WTC11 (cell line): ENCODE results near the gene GRIN3B. TPM values are rescaled to one million over a fixed set of nuclear protein-coding genes. Genes with fewer than 3 reads are reported as not detected.

Experiments
- ATAC-seq: fragments of 200-7000 bp; cut with Tn5 transposase; 2 replicates; pipeline ENCODE4 v1.10.0; 2021; ENCODE audit warnings: mild to moderate bottlenecking, moderate library complexity
- CTCF ChIA-PET: fragments of 300-600 bp; sonication (Branson Sonifier 250); formaldehyde crosslinking; loops from one replicate; lab custom pipeline; 2021; ENCODE audit warnings: antibody characterized with exemption; lab: Charles Lee
- POLR2A ChIA-PET: fragments of 350-600 bp; sonication (Branson Sonifier 250); formaldehyde crosslinking; loops from one replicate; lab custom pipeline; 2021; ENCODE audit warnings: antibody characterized with exemption; lab: Charles Lee
- DNase-seq: peaks from one replicate; pipeline ENCODE4 v3.0.0; 2021; ENCODE audit warnings: low spot score
- H3K27ac Mint-ChIP-seq: 2 replicates; pipeline ENCODE4 v1.8.0; 2021; ENCODE audit warnings: mixed read lengths
- H3K27me3 Mint-ChIP-seq: 2 replicates; pipeline ENCODE4 v1.8.0; 2021; ENCODE audit warnings: low read depth, mild to moderate bottlenecking, moderate library complexity, mixed read lengths
- H3K36me3 Mint-ChIP-seq: 2 replicates; pipeline ENCODE4 v1.8.0; 2021; ENCODE audit warnings: mixed read lengths
- H3K4me1 Mint-ChIP-seq: 2 replicates; pipeline ENCODE4 v1.8.0; 2022; ENCODE audit warnings: mixed read lengths
- H3K4me3 Mint-ChIP-seq: 2 replicates; pipeline ENCODE4 v1.8.0; 2021; ENCODE audit warnings: mild to moderate bottlenecking, moderate library complexity, mixed read lengths
- H3K9me3 Mint-ChIP-seq: 2 replicates; pipeline ENCODE4 v1.8.0; 2021; ENCODE audit warnings: mixed read lengths
- ATF6 ChIP-seq: sonication (generic); formaldehyde crosslinking; IDR thresholded peaks from 2 replicates; pipeline ENCODE4 v1.8.1; 2023; ENCODE audit warnings: mild to moderate bottlenecking, missing genetic modification reagents
- CBFB ChIP-seq: sonication (generic); formaldehyde crosslinking; IDR thresholded peaks from 2 replicates; pipeline ENCODE4 v1.8.1; 2022; ENCODE audit warnings: mild to moderate bottlenecking, low read depth, missing genetic modification reagents
- CDX4 ChIP-seq: fragments of 250-450 bp; sonication (Bioruptor Pico); IDR thresholded peaks from 2 replicates; pipeline ENCODE4 v1.9.0; 2021; ENCODE audit warnings: moderate library complexity, mild to moderate bottlenecking, inconsistent platforms, borderline replicate concordance
- EMX1 ChIP-seq: fragments of 250-450 bp; sonication (Bioruptor Pico); IDR thresholded peaks from 2 replicates; pipeline ENCODE4 v1.8.0; 2021; ENCODE audit warnings: mild to moderate bottlenecking
- ERG ChIP-seq: fragments of 250-450 bp; sonication (Bioruptor Pico); IDR thresholded peaks from 2 replicates; pipeline ENCODE4 v1.8.0; 2021; ENCODE audit warnings: mild to moderate bottlenecking
- KAT7 ChIP-seq: sonication (generic); formaldehyde crosslinking; IDR thresholded peaks from 2 replicates; pipeline ENCODE4 v1.8.1; 2023; ENCODE audit warnings: missing genetic modification reagents, mild to moderate bottlenecking, borderline replicate concordance
- MLX ChIP-seq: sonication (generic); formaldehyde crosslinking; IDR thresholded peaks from 2 replicates; pipeline ENCODE4 v1.8.1; 2023; ENCODE audit warnings: mild to moderate bottlenecking, missing genetic modification reagents, moderate library complexity
- NFATC4 ChIP-seq: fragments of 250-450 bp; sonication (Bioruptor Pico); IDR thresholded peaks from 2 replicates; pipeline ENCODE4 v1.9.0; 2021; ENCODE audit warnings: mild to moderate bottlenecking
- NFE2L1 ChIP-seq: sonication (generic); formaldehyde crosslinking; IDR thresholded peaks from 2 replicates; pipeline ENCODE4 v1.8.1; 2023; ENCODE audit warnings: missing genetic modification reagents
- PRDM15 ChIP-seq: sonication (generic); formaldehyde crosslinking; IDR thresholded peaks from 2 replicates; pipeline ENCODE4 v1.8.0; 2022; ENCODE audit warnings: missing genetic modification reagents
- PREB ChIP-seq: sonication (generic); formaldehyde crosslinking; IDR thresholded peaks from 2 replicates; pipeline ENCODE4 v1.8.1; 2022; ENCODE audit warnings: mild to moderate bottlenecking, missing genetic modification reagents, moderate library complexity, borderline replicate concordance
- RORB ChIP-seq: fragments of 250-450 bp; sonication (Bioruptor Pico); IDR thresholded peaks from 2 replicates; pipeline ENCODE4 v1.9.0; 2021; ENCODE audit warnings: mild to moderate bottlenecking
- SP1 ChIP-seq: sonication (generic); formaldehyde crosslinking; conservative IDR thresholded peaks from 2 replicates; pipeline ENCODE4 v1.8.1; 2022; ENCODE audit warnings: missing genetic modification reagents
- TP53 ChIP-seq: sonication (generic); formaldehyde crosslinking; IDR thresholded peaks from 2 replicates; pipeline ENCODE4 v1.8.1; 2023; ENCODE audit warnings: mild to moderate bottlenecking, missing genetic modification reagents
- USF1 ChIP-seq: sonication (generic); formaldehyde crosslinking; IDR thresholded peaks from 2 replicates; pipeline ENCODE4 v1.8.0; 2022; ENCODE audit warnings: mild to moderate bottlenecking, missing genetic modification reagents
- ZBTB43 ChIP-seq: sonication (generic); formaldehyde crosslinking; IDR thresholded peaks from 2 replicates; pipeline ENCODE4 v1.8.1; 2023; ENCODE audit warnings: mild to moderate bottlenecking, missing genetic modification reagents
- ZNF396 ChIP-seq: fragments of 250-450 bp; sonication (Bioruptor Pico); IDR thresholded peaks from 2 replicates; pipeline ENCODE4 v1.8.0; 2021; ENCODE audit warnings: mild to moderate bottlenecking, moderate library complexity, borderline replicate concordance
- ZNF671 ChIP-seq: fragments of 250-450 bp; sonication (Bioruptor Pico); IDR thresholded peaks from 2 replicates; pipeline ENCODE4 v1.8.0; 2021; ENCODE audit warnings: mild to moderate bottlenecking
- total RNA-seq: library from RNA; stranded (reverse); gene quantifications from 3 replicates; pipeline ENCODE4 v1.2.3, GENCODE V29; 2021

Gene GRIN3B
- total RNA-seq, 1 experiment from 2014 or later = 1.9 TPM

- ATAC-seq = no peak
- DNase-seq = no peak
- TF ChIP-seq KAT7 (CRISPR knock-in tag) = no peak
- no peak for TF ChIP-seq CBFB (CRISPR knock-in tag)
- no peak for TF ChIP-seq SP1 (CRISPR knock-in tag)
- no peak for TF ChIP-seq ERG (CRISPR knock-in tag)
- TF ChIP-seq ZBTB43 (CRISPR knock-in tag) = no peak
- TF ChIP-seq NFE2L1 = no peak
- TF ChIP-seq ZNF671 (CRISPR knock-in tag) = no peak
- TF ChIP-seq USF1 (CRISPR knock-in tag) = no peak
- TF ChIP-seq PRDM15 (CRISPR knock-in tag) = no peak
- TF ChIP-seq PREB (CRISPR knock-in tag) = no peak
- no peak for TF ChIP-seq RORB (CRISPR knock-in tag)
- no peak for TF ChIP-seq ZNF396
- TF ChIP-seq MLX (CRISPR knock-in tag) = no peak
- no peak for TF ChIP-seq ATF6
- no peak for TF ChIP-seq NFATC4 (CRISPR knock-in tag)
- TF ChIP-seq CDX4 = no peak
- no peak for TF ChIP-seq TP53
- TF ChIP-seq EMX1 (CRISPR knock-in tag) = no peak
- no peaks in the 10 kb centered on the region for H3K27me3 Mint-ChIP-seq
- no peak overlapping the region for H3K4me3 Mint-ChIP-seq
- peaks cover 15% of the 10 kb centered on the region for H3K4me1 Mint-ChIP-seq
- H3K9me3 Mint-ChIP-seq = no peaks in the 10 kb centered on the region
- ChIA-PET POLR2A (interaction anchor here (0.5 kb wide), 1 partner anchor 30 kb away, joined by 3 read pairs; no protein-coding TSS in a partner anchor), CTCF (interaction anchor here (1.1 to 1.3 kb wide), 3 partner anchors 12 to 54 kb away, joined by 3 read pairs; no protein-coding TSS in a partner anchor)
- H3K27ac Mint-ChIP-seq = no peak overlapping the region
- H3K36me3 Mint-ChIP-seq = peaks cover 4% of the 10 kb centered on the region
These were observed 23.2 kb upstream of the GRIN3B start for GRCh38 chr19:977058-977464.
